Hematopoietic multipotent progenitor cell treated with erythropoietin and hydrocortisone succinate and interleukin-3 and kit ligand, for 15 days (in vitro differentiated cells): ENCODE measurements around the gene UBR4.
"Not testable (repeated sequence)": the region's sequence is repeated elsewhere in the genome, so short reads cannot be mapped to it uniquely, and the experiment has no call there.

Experiments
- DNase-seq: peaks from one replicate; pipeline ENCODE4 v3.0.0-alpha.2; 2015; ENCODE audit warnings: low spot score

UBR4 gene

DNA sequence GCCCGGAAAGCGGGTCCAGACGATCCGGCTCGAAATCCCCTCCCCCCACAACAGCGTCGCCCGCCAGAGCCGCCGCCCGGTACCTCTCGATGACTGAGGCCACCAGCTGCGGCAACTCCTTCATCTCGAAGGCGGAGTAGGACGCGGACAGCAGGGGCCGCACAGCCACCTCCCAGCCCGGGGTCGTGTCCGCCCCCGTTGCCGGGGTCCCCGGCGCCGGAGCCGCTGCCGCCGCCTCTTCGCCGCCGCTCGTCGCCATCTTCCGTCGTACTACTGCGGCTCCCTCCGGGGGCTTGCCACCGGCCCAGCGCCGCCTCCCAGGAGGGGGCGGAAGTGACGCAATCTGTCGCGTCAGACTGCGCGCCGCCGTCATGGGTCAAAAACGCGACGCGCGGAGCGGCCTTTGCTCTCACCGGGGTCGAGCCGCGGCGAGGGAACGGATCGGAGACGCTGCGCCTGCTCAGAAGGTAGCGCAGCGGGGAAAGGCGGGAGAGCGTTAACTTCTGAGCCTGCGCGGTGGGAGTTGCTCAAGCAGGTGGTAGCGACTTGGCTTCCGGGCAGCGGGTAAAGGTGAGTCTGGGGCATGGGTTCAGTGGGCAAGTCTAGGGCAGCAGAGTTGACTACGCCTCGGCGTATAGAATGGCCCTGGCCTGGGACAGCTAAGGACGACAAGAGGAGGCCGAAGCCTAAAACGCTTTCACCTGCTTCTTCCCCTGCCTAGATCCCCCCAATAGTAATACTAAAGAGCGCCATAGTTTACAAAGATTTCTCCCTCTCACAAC, at the start of gene UBR4:
UBR4 (minus strand) TSS at position 277 of the 782 bp plus-strand sequence; CDS start at position 259, 18 bp downstream.
- DNase-seq: peak; percentile 95

DNA sequence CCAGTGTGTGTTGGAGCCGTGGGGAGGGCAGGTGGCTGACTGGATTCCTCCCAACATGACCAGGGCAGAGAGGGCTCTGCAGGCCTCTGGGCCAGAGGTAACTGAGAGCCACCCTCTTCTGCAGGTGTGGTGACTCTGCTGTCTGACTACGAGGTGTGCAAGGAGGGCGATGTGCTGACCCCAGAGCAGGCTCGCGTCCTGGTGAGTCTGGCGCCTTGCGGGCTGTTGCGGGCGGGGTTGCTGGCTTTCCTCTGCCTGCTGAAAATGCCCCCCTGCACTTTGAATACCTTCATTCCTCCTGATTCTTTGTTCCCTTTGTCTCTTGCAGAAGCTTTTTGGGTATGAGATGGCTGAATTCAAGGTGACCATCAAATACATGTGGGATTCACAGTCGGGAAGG, 48.3 kb upstream of the UBR4 start:
- no peak for DNase-seq

DNA sequence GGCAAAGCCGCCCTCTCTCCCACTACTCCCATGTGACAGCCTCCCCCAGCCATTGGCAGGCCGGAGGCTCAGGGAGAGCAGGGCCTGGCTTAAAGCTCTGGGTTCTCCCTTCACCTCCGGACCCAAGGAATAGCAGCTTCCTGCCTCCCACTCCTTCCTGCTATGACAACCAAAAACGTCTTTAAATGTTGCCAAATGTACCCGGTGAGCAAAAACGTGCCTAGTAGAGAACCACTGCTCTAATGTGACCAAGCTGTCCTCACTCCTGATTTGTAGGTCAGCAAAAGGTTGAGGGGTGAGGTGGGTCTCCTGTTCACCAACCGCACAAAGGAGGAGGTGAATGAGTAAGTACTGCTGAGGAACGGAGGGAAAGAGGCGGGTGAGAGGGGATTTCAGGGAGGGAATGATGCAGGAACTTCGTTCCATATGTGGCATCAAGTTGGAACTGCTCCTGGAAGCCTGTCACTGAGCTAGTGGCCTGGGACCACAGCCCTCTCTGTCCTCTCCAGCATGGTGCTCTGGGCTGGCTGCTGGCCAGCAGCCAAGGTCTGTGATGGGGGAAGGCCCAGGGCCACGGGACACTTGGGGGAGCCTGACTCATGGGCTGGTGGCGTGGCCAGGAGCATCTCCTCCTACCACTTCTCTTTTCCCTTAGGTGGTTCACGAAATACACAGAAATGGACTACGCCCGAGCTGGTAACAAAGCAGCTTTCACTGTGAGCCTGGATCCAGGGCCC, 47.3 kb upstream of the UBR4 start:
- no peak for DNase-seq

DNA sequence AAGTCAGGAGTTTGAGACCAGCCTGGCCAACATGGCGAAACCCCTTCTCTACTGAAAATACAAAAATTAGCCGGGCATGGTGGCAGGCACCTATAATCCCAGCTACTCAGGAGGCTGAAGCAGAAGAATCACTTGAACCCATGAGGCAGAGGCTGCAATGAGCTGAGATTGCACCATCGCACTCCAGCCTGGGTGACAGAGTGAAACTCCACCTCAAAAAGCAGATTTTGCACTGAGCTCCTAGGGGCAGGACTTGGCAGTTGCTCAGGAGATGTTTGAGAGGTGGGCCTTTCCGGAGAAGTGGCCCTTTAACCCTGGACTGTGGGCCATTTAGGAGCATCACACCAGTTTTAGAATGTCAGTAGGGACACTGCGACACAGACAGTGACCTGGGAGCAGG, 46.2 kb upstream of the UBR4 start:
- DNase-seq: not testable (repeated sequence)

GRCh38 chr1:19255288-19255687, 45.2 kb upstream of the UBR4 start:
- DNase-seq: no peak

GRCh38 chr1:19254416-19254815, 44.4 kb upstream of the UBR4 start:
- no peak for DNase-seq

DNA sequence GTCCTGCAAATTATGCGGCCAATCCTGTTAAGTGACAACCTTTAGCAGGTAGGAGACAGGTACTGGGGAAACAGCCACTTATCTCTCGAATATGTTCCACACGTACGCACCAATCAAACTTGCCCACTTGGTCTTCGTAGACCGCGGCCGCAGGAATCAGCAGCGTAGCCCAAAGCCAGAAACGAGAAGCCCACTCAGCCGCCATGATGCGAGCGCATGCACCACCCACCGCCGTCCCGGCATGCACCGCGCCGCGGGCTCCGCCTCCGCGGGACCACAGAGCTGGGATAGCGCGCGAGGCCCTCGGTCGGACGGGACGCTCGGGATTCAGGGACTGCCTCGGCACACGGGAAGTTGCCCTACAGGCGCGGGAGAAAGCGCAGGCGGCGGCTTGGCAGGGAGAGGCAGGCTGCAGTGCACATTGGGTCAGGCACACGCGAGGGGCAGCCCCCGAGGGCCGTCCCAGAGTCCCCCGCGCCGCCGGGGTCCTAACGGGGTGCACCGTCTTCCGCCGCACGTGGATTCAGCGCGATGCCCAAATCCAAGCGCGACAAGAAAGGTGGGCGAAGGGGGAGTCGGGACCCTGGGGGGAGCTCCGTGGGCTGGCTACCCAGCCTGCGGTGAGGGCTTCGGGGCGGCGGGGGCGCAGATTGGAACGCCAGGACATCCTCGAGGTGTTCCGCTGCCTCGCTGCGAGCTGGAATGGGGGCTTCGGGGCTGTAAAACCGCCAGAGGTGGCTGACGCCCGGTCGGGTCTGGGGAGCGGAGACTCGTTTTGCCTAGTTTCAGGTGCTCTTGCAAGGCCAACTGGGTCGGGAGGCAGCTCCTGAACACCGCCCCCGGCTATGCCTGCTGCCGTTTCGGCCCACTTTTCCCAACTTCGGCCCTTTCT, 41.5 kb upstream of the UBR4 start, which contains the start of the genes EMC1 and MRTO4:
EMC1 (minus strand) TSS at position 220 of the 892 bp plus-strand sequence; CDS start at position 205, 15 bp downstream.
MRTO4 (plus strand) TSS at position 501 of the 892 bp plus-strand sequence; CDS start at position 532, 31 bp downstream.
- DNase-seq: peak; percentile 85

DNA sequence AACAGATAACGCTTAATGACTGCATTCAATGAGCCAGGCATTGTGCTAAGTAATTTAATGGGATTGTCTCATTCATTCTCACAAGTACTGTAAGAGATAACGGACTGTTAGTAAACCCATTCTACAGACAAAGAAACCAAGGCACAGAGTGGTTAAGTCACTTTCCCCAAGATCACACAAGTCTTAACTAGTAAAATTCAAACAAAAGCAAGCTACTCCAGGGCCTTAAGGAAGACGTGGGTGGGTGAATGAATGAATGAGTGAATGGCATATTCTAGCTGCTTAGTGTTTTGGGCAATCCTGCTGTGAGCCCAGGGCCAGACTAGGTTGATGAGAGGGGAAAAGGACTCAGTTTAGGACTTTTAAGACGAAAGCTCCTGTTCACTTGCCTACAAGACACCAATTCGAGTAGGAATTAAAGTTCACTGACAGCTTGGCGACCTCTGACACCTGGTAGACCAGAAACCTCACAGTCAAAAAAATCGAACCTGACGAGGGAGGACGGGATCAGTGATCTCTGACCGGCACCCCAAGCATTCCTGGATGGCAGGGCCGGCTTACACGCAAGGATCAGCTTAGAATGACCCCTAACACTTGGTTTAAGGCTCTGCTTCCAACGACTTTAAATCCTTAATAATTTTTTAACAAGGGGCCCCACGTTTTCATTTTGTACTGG, 40.7 kb upstream of the UBR4 start:
- peak; percentile 12 for DNase-seq

GRCh38 chr1:19240673-19241538, 30.8 kb upstream of the UBR4 start:
- DNase-seq: peak; percentile 77

DNA sequence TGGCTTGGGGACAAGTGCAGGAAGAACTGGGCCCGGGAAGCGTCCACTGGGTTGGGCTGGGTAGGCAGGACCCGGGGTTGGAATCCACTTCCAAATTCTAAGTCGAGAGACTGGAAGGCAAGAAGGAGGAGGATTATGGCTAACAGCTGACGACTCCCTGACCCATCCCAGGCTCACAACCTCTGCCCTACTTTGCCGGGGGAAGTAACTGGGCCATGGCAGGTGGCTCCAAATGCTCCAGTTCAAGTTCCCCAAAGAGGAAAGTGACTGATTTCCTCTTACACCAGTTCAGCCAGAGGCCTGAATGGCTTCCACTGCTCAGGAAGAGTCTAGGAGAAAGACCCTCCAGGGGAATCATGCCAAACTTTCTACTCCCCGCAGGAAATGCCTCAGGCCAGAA, 29.8 kb upstream of the UBR4 start:
- DNase-seq: no peak

DNA sequence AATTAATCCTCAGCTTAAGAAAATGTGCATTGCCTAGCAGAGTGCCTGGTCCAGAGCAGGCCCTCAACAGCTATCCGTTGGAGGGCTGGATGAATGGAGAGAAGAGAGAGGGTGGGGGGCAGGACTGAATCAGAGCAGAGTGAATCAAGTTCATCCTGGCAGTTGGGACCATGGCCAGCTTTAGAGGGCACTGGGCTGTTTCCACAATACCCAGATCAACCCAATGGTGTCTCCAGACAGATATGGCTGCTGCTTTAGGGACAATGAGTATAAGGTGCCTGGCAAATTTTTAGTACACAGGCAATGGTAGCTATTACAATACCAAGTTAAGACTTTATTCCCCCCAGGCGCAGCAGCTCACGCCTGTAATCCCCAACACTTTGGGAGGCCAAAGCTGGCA, 24.2 kb upstream of the UBR4 start:
- no peak for DNase-seq

DNA sequence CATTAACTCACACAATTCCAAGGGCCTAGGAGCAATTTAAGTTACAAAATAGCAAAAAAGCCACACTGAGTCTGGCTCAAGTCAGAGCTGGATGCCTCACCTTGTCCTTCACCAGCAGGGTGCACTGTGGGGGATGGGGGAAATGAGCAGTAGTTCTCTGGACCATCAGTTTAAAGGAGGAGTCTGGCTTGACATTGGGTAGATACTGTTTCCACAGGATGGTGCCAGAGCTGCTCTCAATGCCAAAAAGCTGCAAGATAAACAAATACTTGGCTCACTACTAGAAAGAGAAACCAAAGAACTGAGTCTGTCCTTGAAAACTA, 22.4 kb upstream of the UBR4 start:
- no peak for DNase-seq

GRCh38 chr1:19231736-19232523, 21.9 kb upstream of the UBR4 start:
- not testable (repeated sequence) for DNase-seq

- no peak for DNase-seq
Observed at GRCh38 chr1:19229828-19230325, 19.8 kb upstream of the UBR4 start.

DNA sequence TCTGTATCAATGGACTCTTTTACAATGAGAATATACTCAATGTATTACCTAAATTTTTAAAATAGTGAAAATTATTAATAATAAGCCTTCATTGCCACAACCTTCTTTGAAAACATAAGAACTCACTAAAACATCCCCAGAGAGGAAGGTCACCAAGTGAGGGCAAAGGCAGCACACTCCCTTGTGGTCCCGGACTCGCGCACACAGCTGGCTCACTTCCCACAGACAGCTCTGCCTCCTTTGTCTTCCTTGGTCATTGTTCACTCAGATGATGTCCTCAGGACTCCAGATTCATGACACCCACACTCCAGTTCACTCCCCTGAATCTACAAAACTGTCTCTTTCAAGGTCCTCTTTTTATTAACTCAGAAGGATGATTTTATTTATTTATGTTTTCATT, 19.2 kb upstream of the UBR4 start:
- no peak for DNase-seq

DNA sequence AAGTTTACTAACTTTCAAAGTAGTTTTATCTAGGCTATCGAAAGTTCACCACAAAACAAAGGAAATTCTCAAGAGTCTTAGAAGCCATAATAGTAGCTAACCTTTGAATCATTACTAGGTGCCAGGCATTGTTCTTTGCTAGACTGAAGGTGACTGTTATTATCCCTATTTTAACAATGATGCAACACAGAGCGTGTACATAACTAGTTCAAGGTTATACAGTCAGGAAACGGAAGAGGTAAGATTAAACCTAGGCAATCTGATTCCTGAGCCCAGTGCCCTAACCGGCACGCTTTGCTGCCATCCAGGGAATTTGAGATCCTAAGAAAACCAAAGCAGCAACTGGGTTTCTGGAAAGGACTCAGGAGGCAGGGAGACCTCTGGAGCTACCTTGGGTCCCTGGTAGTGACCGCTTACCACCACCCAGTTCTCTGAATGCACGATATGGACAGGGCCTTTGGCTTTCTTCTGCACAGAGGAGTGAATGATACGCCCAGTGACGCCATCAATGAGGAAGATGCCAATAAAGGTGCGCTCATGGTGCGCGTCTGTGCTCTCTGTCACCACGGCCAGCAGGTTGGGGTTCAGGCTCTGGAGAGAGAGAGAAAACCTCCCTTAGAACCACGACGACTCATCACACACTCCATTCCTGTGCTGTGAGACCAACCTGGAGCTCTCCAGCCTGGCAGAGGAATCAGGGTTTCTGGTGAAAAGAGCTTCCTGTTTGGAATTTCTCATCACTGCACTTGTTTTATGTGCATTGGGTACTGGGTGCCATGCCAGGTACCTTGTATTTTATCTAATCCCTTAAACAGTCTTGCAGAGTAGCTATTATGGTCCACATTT, 13.1 kb upstream of the UBR4 start:
- no peak for DNase-seq

GRCh38 chr1:19222573-19222972, 12.5 kb upstream of the UBR4 start:
- no peak for DNase-seq

DNA sequence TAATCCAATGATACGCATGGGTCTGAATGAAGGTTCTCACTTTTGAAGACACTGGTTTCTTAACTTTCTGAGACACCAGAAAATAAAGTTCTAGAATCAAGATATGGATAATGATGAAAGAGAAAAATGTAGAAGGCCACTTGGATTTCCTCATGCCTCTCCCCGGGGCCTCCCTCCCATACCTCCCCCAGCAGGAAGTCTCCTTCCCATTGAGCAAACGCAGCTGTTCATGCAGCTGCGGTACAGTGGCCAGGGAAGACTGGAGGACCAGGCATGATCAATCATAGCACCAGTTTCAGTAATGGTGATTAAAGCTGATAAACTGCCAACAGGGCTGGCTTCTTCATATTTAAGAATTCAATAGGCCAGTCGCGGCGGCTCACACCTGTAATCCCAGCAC, 10.9 kb upstream of the UBR4 start:
- DNase-seq: no peak
